A673 (cell line): Measurements from ENCODE around the gene INPP5A.

ENCODE experiments used
- CTCF ChIP-seq: fragments of 300-800, 200-600 bp; sonication (generic); conservative IDR thresholded peaks from 2 replicates; pipeline ENCODE4 v1.5.1; 2017; ENCODE audit warnings: low read depth, mild to moderate bottlenecking, antibody characterized with exemption, low read length, moderate library complexity, mixed read lengths
- EZH2 ChIP-seq: fragments of 200-600 bp; sonication (generic); IDR thresholded peaks from 2 replicates; pipeline ENCODE4 v1.6.1; 2017; ENCODE audit warnings: borderline replicate concordance, low read depth, mild to moderate bottlenecking, mixed read lengths, antibody characterized with exemption, low read length; ENCODE audit not compliant: poor library complexity, severe bottlenecking

- TF ChIP-seq EZH2 = no peak
- TF ChIP-seq CTCF = no peak
These were observed 10.7 kb downstream of the INPP5A start for GRCh38 chr10:132548106-132548823.
